Liver (tissue), 9 donors: ENCODE data around the gene ZNF524. TPM values are rescaled to one million over a fixed set of nuclear protein-coding genes. Genes with fewer than 3 reads are reported as not detected.

Source experiments
- DNase-seq: peaks from one replicate; pipeline ENCODE4 v3.0.0-alpha.2; 2017; ENCODE audit warnings: low spot score
- H3K27ac ChIP-seq, 2 donors: one replicate each; pipeline ENCODE4 v1.7.0; 2013; ENCODE audit warnings: inconsistent platforms in 2 of 2, low read length in 2 of 2, control low read depth in 1 of 2, low read depth in 1 of 2, mild to moderate bottlenecking in 1 of 2
- H3K27me3 ChIP-seq, 4 donors: one replicate each; pipeline versions ENCODE4 v1.6.1 to v1.7.0; 2013; ENCODE audit warnings: low read length in 3 of 4, inconsistent platforms in 1 of 4, mild to moderate bottlenecking in 1 of 4, moderate library complexity in 1 of 4; ENCODE audit not compliant: control insufficient read depth in 4 of 4, insufficient read depth in 4 of 4
- H3K36me3 ChIP-seq, 4 donors: one replicate each; pipeline versions ENCODE4 v1.6.1 to v1.7.0; 2013; ENCODE audit warnings: low read length in 3 of 4, mild to moderate bottlenecking in 3 of 4, low read depth in 1 of 4, moderate library complexity in 1 of 4; ENCODE audit not compliant: control insufficient read depth in 4 of 4, insufficient read depth in 3 of 4
- H3K4me1 ChIP-seq, 4 donors: one replicate each; pipeline versions ENCODE4 v1.6.1 to v1.7.0; 2013; ENCODE audit warnings: low read length in 3 of 4, mild to moderate bottlenecking in 3 of 4, moderate library complexity in 1 of 4; ENCODE audit not compliant: control insufficient read depth in 4 of 4, insufficient read depth in 4 of 4
- H3K4me3 ChIP-seq, 3 donors: one replicate each; pipeline versions ENCODE4 v1.6.1 to v1.7.0; 2013; ENCODE audit warnings: low read length in 3 of 3, control low read depth in 1 of 3, low read depth in 1 of 3, mild to moderate bottlenecking in 1 of 3
- H3K9ac ChIP-seq, 2 donors: one replicate each; pipeline ENCODE4 v1.7.0; 2013; ENCODE audit warnings: low read length in 2 of 2, mild to moderate bottlenecking in 2 of 2, moderate library complexity in 2 of 2, control low read depth in 1 of 2, low read depth in 1 of 2
- H3K9me3 ChIP-seq, 4 donors: one replicate each; pipeline versions ENCODE4 v1.6.1 to v1.7.0; 2013; ENCODE audit warnings: low read length in 3 of 4; ENCODE audit not compliant: control insufficient read depth in 4 of 4
- EGR1 ChIP-seq, 2 donors: IDR thresholded peaks; 2 replicates each; pipeline ENCODE4 v1.6.1; 2016 to 2018; ENCODE audit warnings: antibody characterized with exemption in 2 of 2, low read depth in 2 of 2
- FOXA2 ChIP-seq: IDR thresholded peaks from 2 replicates; pipeline ENCODE4 v1.6.1; 2016; ENCODE audit warnings: antibody characterized with exemption
- GABPA ChIP-seq, 2 donors: IDR thresholded peaks in 1 of 2; conservative IDR thresholded peaks in 1 of 2; 2 replicates each; pipeline ENCODE4 v1.6.1; 2016; ENCODE audit warnings: antibody characterized with exemption in 2 of 2, mild to moderate bottlenecking in 1 of 2, moderate library complexity in 1 of 2
- HNF4G ChIP-seq: IDR thresholded peaks from 2 replicates; pipeline ENCODE4 v1.6.1; 2016; ENCODE audit warnings: antibody characterized with exemption
- JUND ChIP-seq, 2 donors: IDR thresholded peaks; 2 replicates each; pipeline ENCODE4 v1.6.1; 2016; ENCODE audit warnings: antibody characterized with exemption in 2 of 2
- NR2F2 ChIP-seq: IDR thresholded peaks from 2 replicates; pipeline ENCODE4 v1.6.1; 2016; ENCODE audit warnings: antibody characterized with exemption
- RAD21 ChIP-seq, 2 donors: IDR thresholded peaks; 2 replicates each; pipeline ENCODE4 v1.6.1; 2016; ENCODE audit warnings: antibody characterized with exemption in 2 of 2, mild to moderate bottlenecking in 2 of 2
- RXRA ChIP-seq, 2 donors: IDR thresholded peaks; 2 replicates each; pipeline ENCODE4 v1.6.1; 2017 to 2018; ENCODE audit warnings: antibody characterized with exemption in 2 of 2, mild to moderate bottlenecking in 1 of 2
- SP1 ChIP-seq: IDR thresholded peaks from 2 replicates; pipeline ENCODE4 v1.6.1; 2018; ENCODE audit warnings: antibody characterized with exemption, mild to moderate bottlenecking
- TAF1 ChIP-seq: conservative IDR thresholded peaks from 2 replicates; pipeline ENCODE4 v1.6.1; 2016; ENCODE audit warnings: antibody characterized with exemption, mild to moderate bottlenecking
- YY1 ChIP-seq: IDR thresholded peaks from 2 replicates; pipeline ENCODE4 v1.6.1; 2016; ENCODE audit warnings: antibody characterized with exemption, mild to moderate bottlenecking
- WGBS: extraction: QIAGEN DNeasy Blood & Tissue Kit; methylation state at CpG from one replicate; pipeline ENCODE4 v1.1.7; 2013; 5-methylcytosine and 5-hydroxymethylcytosine counted together
- polyA plus RNA-seq, 2 donors: library from polyadenylated mRNA; stranded (reverse) in 1 of 2; unstranded in 1 of 2; fragments of 200-250 nt in 1 of 2; fragments of >200 nt in 1 of 2; fragmentation: Nextera tagmentation in 1 of 2; extraction: Ambion mirVana in 1 of 2; gene quantifications; one replicate each; pipeline versions ENCODE4 v1.2.1 to v1.2.3, GENCODE V29; 2013 to 2015
- total RNA-seq, 2 donors: library from RNA; depleted of rRNA; stranded (reverse); fragments of >200 nt; gene quantifications; one replicate each; pipeline ENCODE4 v1.2.3, GENCODE V29; 2014
- TF ChIP-seq, protein P1 (sequence below): fragments of 150-350 bp; IDR thresholded peaks from 2 replicates; pipeline ENCODE4 v1.5.1; 2017; ENCODE audit warnings: improper control_type of control experiment, low read depth, low read length; ENCODE audit not compliant: missing input control
- TF ChIP-seq, protein P2 (sequence below): IDR thresholded peaks from 2 replicates; pipeline ENCODE4 v1.6.1; 2016; ENCODE audit warnings: antibody characterized with exemption, mild to moderate bottlenecking
- TF ChIP-seq, protein P3 (sequence below): IDR thresholded peaks from 2 replicates; pipeline ENCODE4 v1.6.1; 2016; ENCODE audit warnings: antibody characterized with exemption
- TF ChIP-seq, protein P4 (sequence below): IDR thresholded peaks from 2 replicates; pipeline ENCODE4 v1.6.1; 2016; ENCODE audit warnings: antibody characterized with exemption
- TF ChIP-seq, protein P5 (sequence below): IDR thresholded peaks from 2 replicates; pipeline ENCODE4 v1.6.1; 2016; ENCODE audit warnings: antibody characterized with exemption
- donor health status: healthy.
- donor health status: healthy.
- donor health status: healthy.
- donor health status: healthy.
- donor health status: healthy.

Gene ZNF524
- total and polyA plus RNA-seq, 4 donors: 6.7 to 12.3 (median 10.2) TPM

DNA sequence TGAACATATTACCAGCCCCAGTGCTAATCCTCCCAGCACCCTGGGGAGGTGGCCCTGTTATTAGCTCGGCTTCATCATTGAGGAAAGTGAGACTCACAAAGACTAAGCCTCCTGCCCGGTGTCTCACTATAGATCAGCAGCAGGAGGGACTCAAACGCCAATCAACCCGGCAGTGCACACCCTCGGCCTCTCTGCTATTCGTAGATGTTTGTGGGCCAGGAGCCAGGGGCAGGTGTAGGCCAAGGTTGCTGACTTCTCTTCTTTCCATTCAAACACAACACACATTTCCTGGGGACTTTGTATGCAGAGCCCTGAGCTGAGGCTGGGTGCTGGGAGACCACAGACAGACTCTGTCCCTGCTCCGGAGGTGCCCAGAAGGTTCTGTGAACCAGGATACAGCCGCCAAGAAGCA lies 45.3 kb upstream of the ZNF524 start:
- Histone ChIP-seq H3K4me3 (no peak overlapping the region), H3K36me3 (no peaks in the 10 kb centered on the region), H3K9me3 (no peaks in the 10 kb centered on the region), H3K27ac (no peak overlapping the region), H3K27me3 (peaks cover 0 to 5% (median 2%) of the 10 kb centered on the region in 4 donors), H3K4me1 (no peaks in the 10 kb centered on the region), H3K9ac (no peak overlapping the region)
- TF ChIP-seq FOXA2 (no peak), EGR1 (IDR thresholded peaks at IDR 0.05; ENCODE audit: low read depth in 2 of 2) (no peak), JUND (IDR thresholded peaks at IDR 0.05) (no peak), NR2F2 (no peak), HNF4G (no peak), RXRA (IDR thresholded peaks at IDR 0.05) (no peak), GABPA (IDR thresholded peaks at IDR 0.05 in 1 of 2, conservative IDR thresholded peaks at IDR 0.05 in 1 of 2) (no peak)
- TF ChIP-seq, protein P1, sequence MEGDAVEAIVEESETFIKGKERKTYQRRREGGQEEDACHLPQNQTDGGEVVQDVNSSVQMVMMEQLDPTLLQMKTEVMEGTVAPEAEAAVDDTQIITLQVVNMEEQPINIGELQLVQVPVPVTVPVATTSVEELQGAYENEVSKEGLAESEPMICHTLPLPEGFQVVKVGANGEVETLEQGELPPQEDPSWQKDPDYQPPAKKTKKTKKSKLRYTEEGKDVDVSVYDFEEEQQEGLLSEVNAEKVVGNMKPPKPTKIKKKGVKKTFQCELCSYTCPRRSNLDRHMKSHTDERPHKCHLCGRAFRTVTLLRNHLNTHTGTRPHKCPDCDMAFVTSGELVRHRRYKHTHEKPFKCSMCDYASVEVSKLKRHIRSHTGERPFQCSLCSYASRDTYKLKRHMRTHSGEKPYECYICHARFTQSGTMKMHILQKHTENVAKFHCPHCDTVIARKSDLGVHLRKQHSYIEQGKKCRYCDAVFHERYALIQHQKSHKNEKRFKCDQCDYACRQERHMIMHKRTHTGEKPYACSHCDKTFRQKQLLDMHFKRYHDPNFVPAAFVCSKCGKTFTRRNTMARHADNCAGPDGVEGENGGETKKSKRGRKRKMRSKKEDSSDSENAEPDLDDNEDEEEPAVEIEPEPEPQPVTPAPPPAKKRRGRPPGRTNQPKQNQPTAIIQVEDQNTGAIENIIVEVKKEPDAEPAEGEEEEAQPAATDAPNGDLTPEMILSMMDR: no peak
- WGBS: 66% methylated on average over 8 of the region's 8 CpGs
- DNase-seq: no peak

DNA sequence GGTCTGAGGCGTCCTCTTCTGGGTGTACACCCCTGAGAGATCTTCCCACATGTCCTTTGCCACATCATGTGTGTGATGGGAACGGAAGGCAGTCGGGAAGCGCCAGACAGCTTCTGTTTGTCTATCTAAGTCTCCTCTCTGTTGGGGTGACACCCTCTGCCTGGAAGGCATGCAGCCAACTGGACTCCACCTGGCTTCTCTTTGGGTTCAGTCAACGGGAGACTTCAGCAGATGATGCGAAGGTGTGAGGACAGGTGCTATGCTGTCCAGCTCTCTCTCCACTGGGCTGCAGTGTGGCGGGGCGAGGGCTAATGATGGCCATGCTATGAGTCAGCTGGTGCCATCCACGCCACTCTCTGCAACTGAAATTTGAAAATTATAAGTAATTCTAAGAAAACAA lies 40.4 kb upstream of the ZNF524 start:
- Histone ChIP-seq H3K4me1 (no peaks in the 10 kb centered on the region), H3K27ac (no peak overlapping the region), H3K9me3 (peaks cover 0 to 4% (median 0%) of the 10 kb centered on the region in 4 donors), H3K27me3 (no peaks in the 10 kb centered on the region), H3K4me3 (no peak overlapping the region), H3K9ac (no peak overlapping the region), H3K36me3 (no peaks in the 10 kb centered on the region)
- DNase-seq: no peak
- 83% methylated on average over 9 of the region's 9 CpGs for WGBS
- TF ChIP-seq EGR1 (IDR thresholded peaks at IDR 0.05; ENCODE audit: low read depth in 2 of 2): no peak
- TF ChIP-seq SP1: no peak
- TF ChIP-seq YY1: no peak
- TF ChIP-seq, protein P2, sequence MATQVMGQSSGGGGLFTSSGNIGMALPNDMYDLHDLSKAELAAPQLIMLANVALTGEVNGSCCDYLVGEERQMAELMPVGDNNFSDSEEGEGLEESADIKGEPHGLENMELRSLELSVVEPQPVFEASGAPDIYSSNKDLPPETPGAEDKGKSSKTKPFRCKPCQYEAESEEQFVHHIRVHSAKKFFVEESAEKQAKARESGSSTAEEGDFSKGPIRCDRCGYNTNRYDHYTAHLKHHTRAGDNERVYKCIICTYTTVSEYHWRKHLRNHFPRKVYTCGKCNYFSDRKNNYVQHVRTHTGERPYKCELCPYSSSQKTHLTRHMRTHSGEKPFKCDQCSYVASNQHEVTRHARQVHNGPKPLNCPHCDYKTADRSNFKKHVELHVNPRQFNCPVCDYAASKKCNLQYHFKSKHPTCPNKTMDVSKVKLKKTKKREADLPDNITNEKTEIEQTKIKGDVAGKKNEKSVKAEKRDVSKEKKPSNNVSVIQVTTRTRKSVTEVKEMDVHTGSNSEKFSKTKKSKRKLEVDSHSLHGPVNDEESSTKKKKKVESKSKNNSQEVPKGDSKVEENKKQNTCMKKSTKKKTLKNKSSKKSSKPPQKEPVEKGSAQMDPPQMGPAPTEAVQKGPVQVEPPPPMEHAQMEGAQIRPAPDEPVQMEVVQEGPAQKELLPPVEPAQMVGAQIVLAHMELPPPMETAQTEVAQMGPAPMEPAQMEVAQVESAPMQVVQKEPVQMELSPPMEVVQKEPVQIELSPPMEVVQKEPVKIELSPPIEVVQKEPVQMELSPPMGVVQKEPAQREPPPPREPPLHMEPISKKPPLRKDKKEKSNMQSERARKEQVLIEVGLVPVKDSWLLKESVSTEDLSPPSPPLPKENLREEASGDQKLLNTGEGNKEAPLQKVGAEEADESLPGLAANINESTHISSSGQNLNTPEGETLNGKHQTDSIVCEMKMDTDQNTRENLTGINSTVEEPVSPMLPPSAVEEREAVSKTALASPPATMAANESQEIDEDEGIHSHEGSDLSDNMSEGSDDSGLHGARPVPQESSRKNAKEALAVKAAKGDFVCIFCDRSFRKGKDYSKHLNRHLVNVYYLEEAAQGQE: no peak
- TF ChIP-seq JUND (IDR thresholded peaks at IDR 0.05): no peak
- TF ChIP-seq HNF4G: no peak

DNA sequence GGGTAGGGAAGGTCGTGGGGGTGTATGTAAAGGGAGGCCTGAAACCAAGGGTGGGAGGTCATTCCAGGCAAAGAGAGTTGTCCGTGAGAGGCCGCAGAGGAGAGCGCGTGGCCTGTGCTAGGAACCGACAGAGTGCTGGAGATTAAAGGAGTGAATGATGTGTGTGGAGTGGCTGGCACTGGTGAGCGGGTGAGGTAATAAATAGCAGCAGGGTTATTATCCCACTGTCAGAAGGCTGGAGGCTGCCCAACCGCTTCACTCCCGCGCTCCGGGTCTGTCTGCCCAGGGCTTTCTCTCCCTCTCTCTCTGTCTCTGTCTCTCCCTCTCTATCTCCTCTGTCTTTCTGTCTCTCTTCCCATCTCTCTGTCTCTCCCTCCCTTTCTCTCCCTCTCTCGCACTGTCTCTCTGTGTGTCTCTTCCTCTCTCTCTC lies 36.8 kb upstream of the ZNF524 start:
- Histone ChIP-seq H3K4me1 (no peaks in the 10 kb centered on the region), H3K27ac (no peak overlapping the region), H3K4me3 (no peak overlapping the region), H3K9me3 (peaks cover 0 to 4% (median 0%) of the 10 kb centered on the region in 4 donors), H3K27me3 (peaks cover 0 to 3% (median 1%) of the 10 kb centered on the region in 4 donors), H3K9ac (no peak overlapping the region), H3K36me3 (no peaks in the 10 kb centered on the region)
- 68% methylated on average over 12 of the region's 12 CpGs for WGBS
- no peak for DNase-seq
- TF ChIP-seq, protein P3, sequence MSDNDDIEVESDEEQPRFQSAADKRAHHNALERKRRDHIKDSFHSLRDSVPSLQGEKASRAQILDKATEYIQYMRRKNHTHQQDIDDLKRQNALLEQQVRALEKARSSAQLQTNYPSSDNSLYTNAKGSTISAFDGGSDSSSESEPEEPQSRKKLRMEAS: no peak
- TF ChIP-seq TAF1 (no peak), YY1 (no peak), NR2F2 (no peak), HNF4G (no peak), RAD21 (IDR thresholded peaks at IDR 0.05) (no peak), RXRA (IDR thresholded peaks at IDR 0.05) (no peak), SP1 (no peak), JUND (IDR thresholded peaks at IDR 0.05) (no peak), EGR1 (IDR thresholded peaks at IDR 0.05; ENCODE audit: low read depth in 2 of 2) (no peak), FOXA2 (no peak)
- TF ChIP-seq, protein P4, sequence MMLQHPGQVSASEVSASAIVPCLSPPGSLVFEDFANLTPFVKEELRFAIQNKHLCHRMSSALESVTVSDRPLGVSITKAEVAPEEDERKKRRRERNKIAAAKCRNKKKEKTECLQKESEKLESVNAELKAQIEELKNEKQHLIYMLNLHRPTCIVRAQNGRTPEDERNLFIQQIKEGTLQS: no peak
- TF ChIP-seq, protein P5, sequence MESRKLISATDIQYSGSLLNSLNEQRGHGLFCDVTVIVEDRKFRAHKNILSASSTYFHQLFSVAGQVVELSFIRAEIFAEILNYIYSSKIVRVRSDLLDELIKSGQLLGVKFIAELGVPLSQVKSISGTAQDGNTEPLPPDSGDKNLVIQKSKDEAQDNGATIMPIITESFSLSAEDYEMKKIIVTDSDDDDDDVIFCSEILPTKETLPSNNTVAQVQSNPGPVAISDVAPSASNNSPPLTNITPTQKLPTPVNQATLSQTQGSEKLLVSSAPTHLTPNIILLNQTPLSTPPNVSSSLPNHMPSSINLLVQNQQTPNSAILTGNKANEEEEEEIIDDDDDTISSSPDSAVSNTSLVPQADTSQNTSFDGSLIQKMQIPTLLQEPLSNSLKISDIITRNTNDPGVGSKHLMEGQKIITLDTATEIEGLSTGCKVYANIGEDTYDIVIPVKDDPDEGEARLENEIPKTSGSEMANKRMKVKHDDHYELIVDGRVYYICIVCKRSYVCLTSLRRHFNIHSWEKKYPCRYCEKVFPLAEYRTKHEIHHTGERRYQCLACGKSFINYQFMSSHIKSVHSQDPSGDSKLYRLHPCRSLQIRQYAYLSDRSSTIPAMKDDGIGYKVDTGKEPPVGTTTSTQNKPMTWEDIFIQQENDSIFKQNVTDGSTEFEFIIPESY: no peak
- TF ChIP-seq, protein P2: no peak
